Activated CD8-positive, alpha-beta memory T cell treated with anti-CD3 and anti-CD28 coated beads, Interleukin-2, amount 50 U/mL, for 4 hours (primary cell): ENCODE measurements around the gene CALCOCO2.
"Not testable (repeated sequence)": the region's sequence is repeated elsewhere in the genome, so short reads cannot be mapped to it uniquely, and the experiment has no call there.

Source experiments
- DNase-seq: peaks from one replicate; pipeline ENCODE4 v3.0.0-alpha.2; 2020

The CALCOCO2 gene

GRCh38 chr17:48830840-48831548, at the start of gene CALCOCO2:
Gene CALCOCO2, plus strand, starts transcription at chr17:48831035. Its CDS starts 10,673 bp downstream, at chr17:48841708.
- peak; percentile 89 for DNase-seq

GRCh38 chr17:48787828-48788227, 43.0 kb upstream of the CALCOCO2 start:
- DNase-seq = no peak

GRCh38 chr17:48790607-48791127, 40.2 kb upstream of the CALCOCO2 start:
- no peak for DNase-seq

- peak; percentile 25 for DNase-seq
Measured at GRCh38 chr17:48791128-48792032, 39.5 kb upstream of the CALCOCO2 start.

GRCh38 chr17:48792033-48792798, 38.6 kb upstream of the CALCOCO2 start:
- no peak for DNase-seq

GRCh38 chr17:48795444-48796162, 35.2 kb upstream of the CALCOCO2 start:
- DNase-seq = no peak

GRCh38 chr17:48796163-48796522, 34.7 kb upstream of the CALCOCO2 start:
- not testable (repeated sequence) for DNase-seq

GRCh38 chr17:48799069-48799723, 31.6 kb upstream of the CALCOCO2 start:
- no peak for DNase-seq

GRCh38 chr17:48800626-48801217, 30.1 kb upstream of the CALCOCO2 start:
- DNase-seq = no peak

GRCh38 chr17:48804936-48805411, 25.9 kb upstream of the CALCOCO2 start:
- DNase-seq = peak; percentile 73

GRCh38 chr17:48809182-48809581, 21.7 kb upstream of the CALCOCO2 start:
- no peak for DNase-seq

GRCh38 chr17:48812001-48812400, 18.8 kb upstream of the CALCOCO2 start:
- no peak for DNase-seq

GRCh38 chr17:48814504-48814903, 16.3 kb upstream of the CALCOCO2 start:
- peak; percentile 55 for DNase-seq

GRCh38 chr17:48815311-48815710, 15.5 kb upstream of the CALCOCO2 start:
- DNase-seq = no peak

- DNase-seq = no peak
Measured at GRCh38 chr17:48816438-48816773, 14.4 kb upstream of the CALCOCO2 start.

- peak; percentile 72 for DNase-seq
Measured at GRCh38 chr17:48816774-48817590, 13.9 kb upstream of the CALCOCO2 start, which contains the start of gene TTLL6. Gene TTLL6, minus strand, starts transcription at chr17:48817229. Its CDS starts 157 bp downstream, at chr17:48817072.

GRCh38 chr17:48818361-48818841, 12.4 kb upstream of the CALCOCO2 start:
- no peak for DNase-seq

GRCh38 chr17:48819466-48819865, 11.4 kb upstream of the CALCOCO2 start:
- no peak for DNase-seq

- not testable (repeated sequence) for DNase-seq
Measured at GRCh38 chr17:48820936-48821335, 9.9 kb upstream of the CALCOCO2 start.
